H1 (cell line): ENCODE data around the gene CBLN3. TPM values are rescaled to one million over a fixed set of nuclear protein-coding genes. Genes with fewer than 3 reads are reported as not detected.

Experiments
- BCL11A ChIP-seq, 2 experiments: IDR thresholded peaks; one replicate each; pipeline ENCODE4 v1.6.1; 2011; ENCODE audit warnings: low read depth in 2 of 2, low read length in 2 of 2, mild to moderate bottlenecking in 2 of 2
- SAP30 ChIP-seq: fragments of 300-600 bp; sonication (generic); IDR thresholded peaks from 2 replicates; pipeline ENCODE4 v1.7.1; 2012; ENCODE audit warnings: low read length, moderate library complexity, mild to moderate bottlenecking, inconsistent platforms; ENCODE audit not compliant: insufficient read depth, insufficient replicate concordance
- SIN3A ChIP-seq, 2 experiments: IDR thresholded peaks in 1 of 2; conservative IDR thresholded peaks in 1 of 2; 2 replicates each; pipeline ENCODE4 v1.6.1; 2011 to 2012; ENCODE audit warnings: low read length in 2 of 2, improper control_type of control experiment in 1 of 2, low read depth in 1 of 2, mild to moderate bottlenecking in 1 of 2
- TAF1 ChIP-seq: IDR thresholded peaks from 2 replicates; pipeline ENCODE4 v1.6.1; 2011; ENCODE audit warnings: mild to moderate bottlenecking, low read depth, low read length
- polyA plus RNA-seq, 7 experiments: library from polyadenylated mRNA; depleted of rRNA in 3 of 7; stranded (reverse) in 5 of 7; unstranded in 2 of 7; fragments of >200 nt in 5 of 7; fragments of 200-250 nt in 2 of 7; gene quantifications; 1 replicate in 5 of 7; 2 replicates in 1 of 7; 4 replicates in 1 of 7; pipeline versions ENCODE4 v1.2.1 to v1.2.3, GENCODE V29; 2011 to 2013; ENCODE audit warnings: missing spikeins in 2 of 7, mixed read lengths in 2 of 7
- total RNA-seq: library from RNA; stranded (reverse); fragmentation: NEBNext Ultra II Directional; extraction: Animal tissue kit (Norgen Biotek cat#: 25700); gene quantifications from 2 replicates; pipeline ENCODE4 v1.2.1, GENCODE V29; 2021

The CBLN3 gene
- total and polyA plus RNA-seq, 2 of the 8 experiments (the other 6 are each of a cell fraction or from before 2014, with no cell fraction given), result 0.54 to 1.00 TPM

GRCh38 chr14:24395609-24396582 is 33.6 kb downstream of the CBLN3 start (continued):
- TF ChIP-seq SAP30 (no peak), BCL11A (IDR thresholded peaks at IDR 0.05; ENCODE audit: low read depth in 2 of 2, low read length in 2 of 2) (no peak), SIN3A (conservative IDR thresholded peaks at IDR 0.05 in 1 of 2, IDR thresholded peaks at IDR 0.05 in 1 of 2; ENCODE audit: low read depth in 1 of 2, low read length in 2 of 2) (no peak), TAF1 (no peak)
- TF ChIP-seq, all 59 proteins: peak for 0
